Activated naive CD4-positive, alpha-beta T cell treated with Interleukin-2 at 50 U/mL for 16 hours (primary cell): ENCODE measurements around the gene KRTAP10-1.
"Not testable (repeated sequence)": the region's sequence is repeated elsewhere in the genome, so short reads cannot be mapped to it uniquely, and the experiment has no call there.

Experiments
- DNase-seq: peaks from one replicate; pipeline ENCODE4 v3.0.0-alpha.2; 2020

KRTAP10-1 gene

GRCh38 chr21:44514746-44515358, 25.1 kb downstream of the KRTAP10-1 start:
- no peak for DNase-seq

GRCh38 chr21:44514218-44514520, 25.8 kb downstream of the KRTAP10-1 start:
- no peak for DNase-seq

GRCh38 chr21:44513389-44514217, 26.4 kb downstream of the KRTAP10-1 start:
- no peak for DNase-seq

GRCh38 chr21:44512496-44513388, 27.3 kb downstream of the KRTAP10-1 start:
- DNase-seq: no peak

- no peak for DNase-seq
Observed at GRCh38 chr21:44511938-44512275, 28.1 kb downstream of the KRTAP10-1 start.

GRCh38 chr21:44511219-44511937, 28.6 kb downstream of the KRTAP10-1 start:
- no peak for DNase-seq

- peak; percentile 79 for DNase-seq
Observed at GRCh38 chr21:44510508-44511218, 29.3 kb downstream of the KRTAP10-1 start.

DNA sequence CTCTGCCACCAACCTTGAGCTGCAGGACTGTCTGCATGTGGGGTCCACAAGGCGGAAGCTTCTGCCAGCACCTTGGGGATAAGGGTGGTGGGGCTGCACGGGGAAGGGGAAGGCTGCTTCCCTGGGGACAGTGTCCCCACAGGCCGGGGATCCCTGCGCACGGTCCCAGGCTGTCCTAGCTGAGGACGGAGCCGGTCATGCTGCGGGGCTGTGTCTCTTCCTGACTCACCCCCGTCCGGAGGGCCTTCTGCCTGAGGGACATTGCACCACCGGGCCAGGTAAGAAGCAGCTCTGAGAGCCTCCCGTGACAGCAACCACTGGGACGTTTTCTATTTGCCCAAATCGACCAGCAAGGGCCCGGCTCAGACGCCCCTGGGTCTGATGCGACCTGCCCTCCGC, 29.9 kb downstream of the KRTAP10-1 start:
- no peak for DNase-seq

DNA sequence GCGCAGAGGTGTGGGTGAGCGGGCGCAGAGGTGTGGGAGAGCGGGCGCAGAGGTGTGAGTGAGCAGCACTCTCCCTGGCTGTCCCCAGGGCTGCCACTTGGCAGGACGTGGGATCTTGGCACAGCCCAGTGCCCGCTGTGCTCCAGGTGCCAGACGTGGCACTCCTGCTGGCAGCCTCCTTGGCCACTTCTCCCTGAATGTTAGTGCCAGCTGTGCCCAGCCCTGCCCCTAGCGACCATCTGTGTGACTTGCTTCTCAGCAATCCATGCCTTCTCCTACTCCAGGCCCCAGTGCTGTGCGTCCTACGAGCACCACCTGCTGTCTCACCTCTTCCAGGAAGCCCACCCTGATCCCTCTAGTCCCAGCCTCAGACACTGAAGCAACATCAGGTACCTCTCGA, 30.5 kb downstream of the KRTAP10-1 start:
- no peak for DNase-seq

DNA sequence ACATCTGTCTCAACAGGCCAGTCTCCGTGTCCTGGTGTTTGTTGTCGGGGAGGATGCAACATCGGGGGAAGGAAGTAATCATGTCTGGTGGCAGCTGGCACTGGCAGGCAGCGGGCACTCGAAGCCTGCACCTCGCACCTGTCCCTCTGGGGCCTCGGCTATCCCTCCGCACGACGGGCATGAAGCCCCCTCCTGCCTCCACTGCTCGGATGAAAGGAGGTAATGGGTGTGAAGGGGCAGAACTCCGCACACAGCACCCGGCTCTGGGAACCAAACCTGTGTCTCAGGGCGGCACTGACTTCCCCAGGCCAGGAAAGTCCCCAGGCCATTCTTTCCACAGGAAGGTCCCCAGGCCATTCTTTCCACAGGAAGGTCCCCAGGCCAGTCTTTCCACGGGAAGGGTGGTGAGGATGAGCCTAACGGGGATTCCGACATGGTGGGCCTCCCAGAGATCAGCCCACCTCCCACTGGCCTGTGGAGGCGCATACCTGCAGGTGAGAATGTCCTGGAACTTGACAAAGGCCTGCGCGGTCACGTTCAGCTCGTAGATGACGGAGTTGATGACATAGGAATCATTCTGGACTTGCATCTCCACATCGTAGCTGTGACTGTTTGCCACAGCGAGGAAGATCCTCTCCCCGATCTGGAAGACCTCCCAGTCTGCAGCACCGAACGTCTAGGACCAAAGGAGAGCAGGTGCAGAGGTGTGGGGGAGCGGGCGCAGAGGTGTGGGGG, 31.1 kb downstream of the KRTAP10-1 start:
- no peak for DNase-seq

DNA sequence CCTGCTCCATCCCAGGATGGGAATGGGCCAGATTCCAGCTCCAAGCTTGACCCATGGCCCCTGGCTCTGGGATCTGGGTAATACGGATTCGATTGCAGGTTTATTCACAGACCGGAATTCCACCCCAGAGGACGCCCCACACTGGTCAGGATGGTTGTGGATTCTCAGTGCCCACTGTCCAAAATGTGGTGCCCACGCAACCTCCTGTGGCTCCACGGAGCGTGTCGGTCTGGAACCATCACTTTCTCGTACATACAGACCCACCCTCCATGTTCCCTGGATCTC, 31.6 kb downstream of the KRTAP10-1 start:
- DNase-seq: no peak

DNA sequence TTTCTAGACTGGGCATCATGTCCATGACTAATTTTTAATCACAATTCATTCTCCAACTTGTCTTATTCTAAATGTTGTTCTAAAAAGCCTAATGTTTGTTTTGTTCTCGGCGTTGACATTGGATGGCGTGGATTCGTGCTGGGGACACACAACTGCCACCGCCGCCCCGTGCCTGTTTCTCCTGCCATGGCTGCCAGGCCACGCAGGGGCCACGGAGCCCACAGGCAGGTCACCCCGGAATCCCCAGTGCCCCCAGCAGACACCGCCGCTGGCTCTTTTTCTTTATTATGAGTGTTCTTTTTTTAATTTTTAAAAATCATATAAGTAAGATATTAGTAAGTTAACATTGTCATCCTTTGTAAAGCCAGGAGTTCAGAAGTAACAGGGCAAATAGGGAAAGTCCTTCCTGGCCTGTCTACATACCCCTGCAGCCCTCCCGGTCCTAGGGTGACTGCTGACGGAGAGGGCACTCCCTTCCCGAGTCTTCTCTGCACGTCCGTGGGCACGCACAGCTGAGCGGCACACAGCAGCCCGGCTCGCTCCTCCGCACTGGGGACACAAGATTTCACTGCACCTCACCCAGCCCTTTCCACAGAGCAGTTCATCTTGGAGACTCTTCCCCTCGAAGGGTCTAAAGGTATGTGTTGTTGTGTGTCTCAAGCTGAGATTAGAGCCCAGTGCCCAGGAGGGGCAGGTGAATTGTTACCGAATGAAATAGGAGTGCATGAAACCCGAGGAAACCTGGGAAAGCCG, 32.1 kb downstream of the KRTAP10-1 start:
- no peak for DNase-seq

DNA sequence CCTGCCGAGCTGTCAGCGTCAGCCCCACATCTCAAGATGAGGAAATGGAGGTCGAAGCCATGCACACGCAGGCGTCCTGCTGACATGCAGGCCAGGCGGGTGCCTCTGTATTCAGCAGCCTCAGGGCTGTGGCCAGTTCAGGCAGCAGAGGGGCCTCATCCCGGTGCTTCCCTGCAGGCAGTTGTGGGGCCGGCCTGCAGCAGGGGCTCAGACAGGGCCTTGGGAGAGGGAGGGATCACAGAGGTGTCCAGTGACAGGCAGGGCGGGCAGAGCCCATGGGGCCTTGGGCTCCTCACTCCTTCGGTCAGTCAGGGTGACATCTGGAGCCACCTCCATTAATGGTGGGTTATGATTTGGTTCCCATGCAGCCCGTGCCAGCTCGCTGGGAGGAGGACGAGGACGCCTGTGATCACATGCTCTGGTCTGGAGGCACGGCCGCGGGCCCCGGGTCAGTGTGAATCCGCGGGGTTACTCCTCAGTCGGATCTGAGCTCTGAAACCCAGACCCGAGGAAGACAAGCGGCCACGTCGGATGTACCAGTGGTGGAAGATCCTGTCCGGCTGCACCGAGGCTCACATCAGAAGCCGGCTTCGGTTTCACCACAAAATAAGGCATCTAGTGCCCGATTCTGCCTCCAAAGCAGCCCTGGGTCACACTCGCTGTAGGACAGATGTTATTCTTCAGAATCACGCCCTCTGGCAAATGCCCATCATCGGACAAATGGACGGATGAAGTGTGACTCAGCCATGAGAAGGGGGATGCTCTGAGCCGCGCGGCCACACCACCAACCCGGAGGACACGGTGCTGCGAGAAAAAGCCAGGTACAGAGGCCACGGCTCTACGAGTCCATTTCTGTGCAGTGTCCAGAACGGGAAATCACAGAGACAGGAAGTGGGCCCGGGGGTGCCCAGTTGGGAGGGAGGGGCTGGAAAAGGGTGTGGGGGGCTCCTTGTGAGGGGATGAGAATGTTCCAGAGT, 33.4 kb downstream of the KRTAP10-1 start:
- no peak for DNase-seq

- DNase-seq: no peak
Observed at GRCh38 chr21:44505673-44506278, 34.2 kb downstream of the KRTAP10-1 start.

GRCh38 chr21:44503901-44504399, 36.0 kb downstream of the KRTAP10-1 start:
- DNase-seq: no peak

DNA sequence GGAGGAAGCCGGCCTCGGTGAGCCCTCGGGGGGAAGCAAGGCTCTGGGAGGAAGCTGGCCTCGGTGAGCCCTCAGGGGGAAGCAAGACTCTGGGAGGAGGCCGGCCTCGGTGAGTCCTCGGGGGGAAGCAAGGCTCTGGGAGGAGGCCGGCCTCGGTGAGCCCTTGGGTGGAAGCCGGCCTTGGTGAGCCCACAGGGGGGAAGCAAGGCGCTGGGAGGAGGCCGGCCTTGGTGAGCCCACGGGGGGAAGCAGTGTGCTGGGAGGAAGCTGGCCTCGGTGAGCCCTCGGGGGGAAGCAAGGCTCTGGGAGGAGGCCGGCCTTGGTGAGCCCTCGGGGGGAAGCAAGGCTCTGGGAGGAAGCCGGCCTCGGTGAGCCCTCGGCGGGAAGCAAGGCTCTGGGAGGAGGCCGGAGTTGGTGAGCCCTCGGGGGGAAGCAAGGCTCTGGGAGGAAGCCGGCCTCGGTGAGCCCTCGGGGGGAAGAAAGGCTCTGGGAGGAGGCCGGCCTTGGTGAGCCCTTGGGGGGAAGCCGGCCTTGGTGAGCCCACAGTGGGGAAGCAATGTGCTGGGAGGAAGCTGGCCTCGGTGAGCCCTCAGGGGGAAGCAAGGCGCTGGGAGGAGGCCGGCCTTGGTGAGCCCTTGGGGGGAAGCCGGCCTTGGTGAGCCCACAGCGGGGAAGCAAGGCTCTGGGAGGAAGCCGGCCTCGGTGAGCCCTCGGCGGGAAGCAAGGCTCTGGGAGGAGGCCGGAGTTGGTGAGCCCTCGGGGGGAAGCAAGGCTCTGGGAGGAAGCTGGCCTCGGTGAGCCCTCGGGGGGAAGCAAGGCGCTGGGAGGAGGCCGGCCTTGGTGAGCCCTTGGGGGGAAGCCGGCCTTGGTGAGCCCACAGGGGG, 36.7 kb downstream of the KRTAP10-1 start:
- DNase-seq: not testable (repeated sequence)

GRCh38 chr21:44502171-44502958, 37.6 kb downstream of the KRTAP10-1 start:
- no peak for DNase-seq
